ENCODE results near the gene CPSF4L. TPM values are rescaled to one million over a fixed set of nuclear protein-coding genes. Genes with fewer than 3 reads are reported as not detected.

CPSF4L gene, protein sequence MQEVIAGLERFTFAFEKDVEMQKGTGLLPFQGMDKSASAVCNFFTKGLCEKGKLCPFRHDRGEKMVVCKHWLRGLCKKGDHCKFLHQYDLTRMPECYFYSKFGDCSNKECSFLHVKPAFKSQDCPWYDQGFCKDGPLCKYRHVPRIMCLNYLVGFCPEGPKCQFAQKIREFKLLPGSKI
- 0.23 TPM in 1 of 5 replicates, not detected in the others for total RNA-seq (2022; extraction: Qiagen RNA extraction)

DNA sequence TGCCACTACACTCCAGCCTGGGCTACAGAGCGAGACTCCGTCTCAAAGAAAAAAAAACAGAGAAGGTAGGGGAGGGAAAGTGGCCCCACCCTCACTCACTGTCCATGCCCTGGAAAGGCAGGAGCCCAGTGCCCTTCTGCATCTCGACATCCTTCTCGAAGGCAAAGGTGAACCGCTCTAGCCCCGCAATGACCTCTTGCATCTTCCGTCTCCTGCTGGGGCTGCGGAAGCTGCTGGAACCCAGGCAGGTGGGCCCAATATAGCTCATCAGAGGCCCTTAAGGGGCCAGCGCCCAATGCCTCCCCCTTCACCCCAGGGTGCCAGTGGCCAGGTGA lies at the start of gene CPSF4L:
TSS of gene CPSF4L (minus strand) at position 264 of the 335 bp plus-strand sequence. CDS start at position 202, 62 bp downstream.

Other genes with a start within 250 kb of the CPSF4L start
- gene SLC39A11, start 169.2 kb downstream of the CPSF4L start, total RNA-seq (2022; extraction: Qiagen RNA extraction), result 15.9 to 18.3 TPM (median 18.0 TPM) in 5 replicates
- gene SSTR2, start 96.9 kb downstream of the CPSF4L start, total RNA-seq (2022; extraction: Qiagen RNA extraction), result 0.06 to 0.13 TPM (median 0.08 TPM) in 5 replicates
- gene COG1, start 68.8 kb downstream of the CPSF4L start, total RNA-seq (2022; extraction: Qiagen RNA extraction), result 20.1 to 26.6 TPM (median 25.2 TPM) in 5 replicates
- 52.3 to 69.9 TPM (median 68.9 TPM) in 5 replicates for gene CDC42EP4, start 50.1 kb upstream of the CPSF4L start, total RNA-seq (2022; extraction: Qiagen RNA extraction)

Data from A549 treated with dexamethasone at 1 μM for 4 hours (cell line).